ENCODE data around the gene HS3ST3B1.
A peak's percentile ranks its signal among the peaks of the same experiment; 100 is the strongest.

HS3ST3B1 gene

GRCh38 chr17:14321980-14322776, 21.3 kb downstream of the HS3ST3B1 start:
- peak; percentile 20 for DNase-seq

- DNase-seq = no peak
These were observed 22.7 kb downstream of the HS3ST3B1 start for GRCh38 chr17:14323522-14323981.

- no peak for DNase-seq
These were observed 24.8 kb downstream of the HS3ST3B1 start for GRCh38 chr17:14325618-14326167.

GRCh38 chr17:14329900-14330491, 29.1 kb downstream of the HS3ST3B1 start:
- DNase-seq = no peak

- no peak for DNase-seq
These were observed 29.6 kb downstream of the HS3ST3B1 start for GRCh38 chr17:14330492-14330962.

GRCh38 chr17:14331225-14331981, 30.5 kb downstream of the HS3ST3B1 start:
- no peak for DNase-seq

GRCh38 chr17:14331982-14332298, 31.1 kb downstream of the HS3ST3B1 start:
- no peak for DNase-seq

- DNase-seq = no peak
These were observed 31.4 kb downstream of the HS3ST3B1 start for GRCh38 chr17:14332331-14332730.

- DNase-seq = no peak
These were observed 32.6 kb downstream of the HS3ST3B1 start for GRCh38 chr17:14333506-14333905.

GRCh38 chr17:14334276-14334840, 33.5 kb downstream of the HS3ST3B1 start:
- no peak for DNase-seq

GRCh38 chr17:14334919-14335318, 34.0 kb downstream of the HS3ST3B1 start:
- DNase-seq = no peak

GRCh38 chr17:14336418-14336817, 35.5 kb downstream of the HS3ST3B1 start:
- no peak for DNase-seq

- DNase-seq = no peak
These were observed 36.8 kb downstream of the HS3ST3B1 start for GRCh38 chr17:14337596-14338079.

GRCh38 chr17:14340857-14341754, 40.2 kb downstream of the HS3ST3B1 start:
- peak; percentile 33 for DNase-seq

- DNase-seq = no peak
These were observed 41.0 kb downstream of the HS3ST3B1 start for GRCh38 chr17:14341866-14342265.

- DNase-seq = no peak
These were observed 45.9 kb downstream of the HS3ST3B1 start for GRCh38 chr17:14346801-14347200.

GRCh38 chr17:14351493-14351892, 50.6 kb downstream of the HS3ST3B1 start:
- DNase-seq = peak; percentile 40

GRCh38 chr17:14352136-14352535, 51.3 kb downstream of the HS3ST3B1 start:
- DNase-seq = no peak

GRCh38 chr17:14353861-14354474, 53.1 kb downstream of the HS3ST3B1 start:
- no peak for DNase-seq

- no peak for DNase-seq
These were observed 53.9 kb downstream of the HS3ST3B1 start for GRCh38 chr17:14354807-14355206.

GRCh38 chr17:14355556-14355955, 54.7 kb downstream of the HS3ST3B1 start:
- peak; percentile 62 for DNase-seq

Data from EL (cell line).